Aorta (tissue), 5 donors: ENCODE measurements around the gene FAM163B. TPM values are rescaled to one million over a fixed set of nuclear protein-coding genes. Genes with fewer than 3 reads are reported as not detected.

Source experiments
- ATAC-seq: fragments of 200-7000 bp; cut with Tn5 transposase; one replicate; pipeline ENCODE4 v1.9.1; 2022; ENCODE audit warnings: moderate library complexity; ENCODE audit not compliant: low FRiP score
- DNase-seq, 2 donors: peaks; one replicate each; pipeline ENCODE4 v3.0.0-alpha.2; 2020
- H3K27ac ChIP-seq, 2 donors: one replicate each; pipeline ENCODE4 v1.5.1; 2013; ENCODE audit warnings: low read length in 2 of 2, mild to moderate bottlenecking in 2 of 2, moderate library complexity in 2 of 2, control low read depth in 1 of 2, inconsistent platforms in 1 of 2, low read depth in 1 of 2
- H3K27me3 ChIP-seq, 2 donors: one replicate each; pipeline ENCODE4 v1.6.1; 2013; ENCODE audit warnings: control low read depth in 1 of 2, low read length in 1 of 2, mild to moderate bottlenecking in 1 of 2, moderate library complexity in 1 of 2; ENCODE audit not compliant: insufficient read depth in 2 of 2, control insufficient read depth in 1 of 2
- H3K36me3 ChIP-seq, 2 donors: one replicate each; pipeline ENCODE4 v1.6.1; 2013; ENCODE audit warnings: control low read depth in 1 of 2, low read length in 1 of 2, mild to moderate bottlenecking in 1 of 2; ENCODE audit not compliant: insufficient read depth in 2 of 2, control insufficient read depth in 1 of 2
- H3K4me1 ChIP-seq, 2 donors: one replicate each; pipeline ENCODE4 v1.6.1; 2013; ENCODE audit warnings: low read length in 2 of 2, control low read depth in 1 of 2, mild to moderate bottlenecking in 1 of 2, moderate library complexity in 1 of 2; ENCODE audit not compliant: insufficient read depth in 2 of 2, control insufficient read depth in 1 of 2
- H3K4me3 ChIP-seq, 2 donors: one replicate each; pipeline ENCODE4 v1.5.1; 2013; ENCODE audit warnings: low read length in 2 of 2, control low read depth in 1 of 2, mild to moderate bottlenecking in 1 of 2
- H3K9me3 ChIP-seq: one replicate; pipeline ENCODE4 v1.6.1; 2013; ENCODE audit warnings: mild to moderate bottlenecking, low read length; ENCODE audit not compliant: control insufficient read depth
- WGBS, 2 donors: extraction: QIAGEN DNeasy Blood & Tissue Kit; methylation state at CpG; one replicate each; pipeline ENCODE4 v1.1.7; 2013; 5-methylcytosine and 5-hydroxymethylcytosine counted together
- intact Hi-C, 2 donors: fragments of 100-400 bp; cut with DNase I; formaldehyde crosslinking; loops; one replicate each; pipeline versions ENCODE4 v1.14.2 to v1.15.0; 2022
- long read RNA-seq, 2 donors: library from polyadenylated mRNA; unstranded; transcript quantifications; one replicate each; pipeline ENCODE4 v2.0.0, GENCODE V29; 2020 to 2021
- polyA plus RNA-seq, 2 donors: library from polyadenylated mRNA; stranded (reverse); fragments of 200-250 nt; gene quantifications; one replicate each; pipeline ENCODE4 v1.2.3, GENCODE V29; 2013
- total RNA-seq, 2 donors: library from RNA; stranded (reverse); fragmentation: NEBNext Ultra II Directional; extraction: Animal tissue kit (Norgen Biotek cat#: 25700); gene quantifications; one replicate each; pipeline ENCODE4 v1.2.1, GENCODE V29; 2021
- donor health status: healthy with polysubstance abuse.
- donor health status: Bipolar disorder and iron deficiency.
- donor health status: DM: no; HTN: no; CAD: no.
- donor health status: DM: no; HTN: no; CAD: no.
- donor health status: DM: yes; HTN: yes; CAD: no.

FAM163B gene
- total RNA-seq (not detected), polyA plus RNA-seq (not detected)
- long read RNA-seq, donor 1: 0 reads
- long read RNA-seq, donor 2: 0 reads

GRCh38 chr9:133609311-133610098, at the start of gene FAM163B:
FAM163B (minus strand) TSS chr9:133609389; CDS start chr9:133580223, 29,166 bp downstream.
- H3K36me3 ChIP-seq: no peaks in the 10 kb centered on the region
- H3K27ac ChIP-seq: no peak within 1 kb of the TSS
- no peaks in the 10 kb centered on the region for H3K9me3 ChIP-seq
- WGBS, 2 donors: 8 to 12% methylated on average over 42 to 61 of the region's 61 CpGs
- no peaks in the 10 kb centered on the region for H3K4me1 ChIP-seq
- DNase-seq: peak in 1 of 2 donors; percentile 85
- no peaks in the 10 kb centered on the region for H3K27me3 ChIP-seq
- intact Hi-C loops: no loop called here
- H3K4me3 ChIP-seq: no peak within 1 kb of the TSS
- peak; percentile 70 for ATAC-seq

- no peak for ATAC-seq
- WGBS, 2 donors: 68 to 72% methylated on average over 13 of the region's 13 CpGs
- no peaks in the 10 kb centered on the region for H3K4me1 ChIP-seq
- intact Hi-C loops: no loop called here
- H3K27ac ChIP-seq: no peak overlapping the region
- no peaks in the 10 kb centered on the region for H3K36me3 ChIP-seq
- no peaks in the 10 kb centered on the region for H3K27me3 ChIP-seq
- DNase-seq: no peak
- no peak overlapping the region for H3K4me3 ChIP-seq
- no peaks in the 10 kb centered on the region for H3K9me3 ChIP-seq
Observed at GRCh38 chr9:133657120-133657661, 48.0 kb upstream of the FAM163B start.

DNA sequence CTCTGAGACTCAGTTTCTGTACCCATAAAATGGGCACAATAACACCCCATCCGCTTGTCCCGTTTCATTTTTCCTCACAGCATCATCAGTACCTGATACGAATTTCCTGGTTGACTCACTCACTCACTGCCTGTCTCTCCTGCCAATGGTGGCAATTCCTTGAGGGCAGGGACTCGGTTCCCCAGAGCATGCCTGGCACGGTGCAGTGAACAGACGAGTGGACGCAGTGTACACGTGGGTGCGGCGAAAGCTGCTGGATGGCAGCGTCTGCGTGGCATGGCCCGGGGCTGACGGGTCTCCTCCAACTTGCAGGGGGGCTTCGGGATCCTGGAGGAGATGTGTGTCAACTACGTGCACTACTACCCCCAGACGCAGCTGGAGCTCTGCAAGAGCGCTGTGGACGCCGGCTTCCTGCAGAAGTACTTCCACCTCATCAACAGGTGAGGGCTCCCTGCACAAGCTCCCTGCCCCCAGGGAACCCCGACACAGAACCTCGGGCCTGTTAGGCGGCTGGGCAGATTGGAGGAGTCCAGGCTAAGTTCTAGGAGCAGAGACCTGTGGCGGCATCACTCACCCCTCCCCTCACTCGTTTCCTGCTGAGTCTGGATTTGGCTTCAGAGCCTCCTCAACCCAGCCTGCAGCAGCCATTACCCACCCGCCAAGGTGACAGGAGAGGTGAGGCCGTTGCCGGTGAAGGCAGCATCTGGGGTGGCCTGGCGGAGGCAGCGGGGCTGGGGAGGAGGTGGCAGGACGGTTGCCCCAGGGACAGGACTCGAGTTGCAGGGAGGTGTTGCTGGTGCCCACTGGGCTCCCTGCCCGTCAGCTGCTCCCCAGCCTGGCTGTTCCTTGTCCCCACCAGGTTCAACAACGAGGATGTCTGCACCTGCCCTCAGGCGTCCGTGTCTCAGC, 47.3 kb upstream of the FAM163B start:
- ATAC-seq (no peak), DNase-seq (no peak)
- Histone ChIP-seq H3K4me3 (no peak overlapping the region), H3K27ac (no peak overlapping the region), H3K36me3 (no peaks in the 10 kb centered on the region), H3K4me1 (no peaks in the 10 kb centered on the region), H3K9me3 (no peaks in the 10 kb centered on the region), H3K27me3 (no peaks in the 10 kb centered on the region)
- WGBS, 2 donors: 63 to 65% methylated on average over 36 of the region's 36 CpGs
- intact Hi-C loops: no loop called here

GRCh38 chr9:133655701-133656100, 46.5 kb upstream of the FAM163B start:
- ATAC-seq: no peak
- H3K27me3 ChIP-seq: no peaks in the 10 kb centered on the region
- no peak overlapping the region for H3K4me3 ChIP-seq
- H3K9me3 ChIP-seq: no peaks in the 10 kb centered on the region
- intact Hi-C loops: no loop called here
- no peak overlapping the region for H3K27ac ChIP-seq
- H3K36me3 ChIP-seq: no peaks in the 10 kb centered on the region
- no peaks in the 10 kb centered on the region for H3K4me1 ChIP-seq
- WGBS, 2 donors: 41 to 53% methylated on average over 14 of the region's 14 CpGs
- DNase-seq: no peak

GRCh38 chr9:133654736-133655657, 45.8 kb upstream of the FAM163B start:
- DNase-seq (no peak), ATAC-seq (no peak)
- H3K36me3 ChIP-seq: no peaks in the 10 kb centered on the region
- 58 to 59% methylated on average over 38 of the region's 38 CpGs for WGBS, 2 donors
- no peaks in the 10 kb centered on the region for H3K9me3 ChIP-seq
- no peak overlapping the region for H3K27ac ChIP-seq
- no peaks in the 10 kb centered on the region for H3K27me3 ChIP-seq
- H3K4me3 ChIP-seq: no peak overlapping the region
- intact Hi-C loops: no loop called here
- no peaks in the 10 kb centered on the region for H3K4me1 ChIP-seq

GRCh38 chr9:133653638-133654037, 44.4 kb upstream of the FAM163B start:
- no peaks in the 10 kb centered on the region for H3K27me3 ChIP-seq
- ATAC-seq: no peak
- intact Hi-C loops: no loop called here
- no peaks in the 10 kb centered on the region for H3K4me1 ChIP-seq
- no peak overlapping the region for H3K27ac ChIP-seq
- no peak for DNase-seq
- 72 to 76% methylated on average over 9 of the region's 9 CpGs for WGBS, 2 donors
- no peaks in the 10 kb centered on the region for H3K36me3 ChIP-seq
- no peaks in the 10 kb centered on the region for H3K9me3 ChIP-seq
- H3K4me3 ChIP-seq: no peak overlapping the region

- H3K4me1 ChIP-seq: no peaks in the 10 kb centered on the region
- no peak for DNase-seq
- no peaks in the 10 kb centered on the region for H3K27me3 ChIP-seq
- H3K4me3 ChIP-seq: no peak overlapping the region
- no peaks in the 10 kb centered on the region for H3K36me3 ChIP-seq
- H3K9me3 ChIP-seq: no peaks in the 10 kb centered on the region
- intact Hi-C loops: no loop called here
- no peak for ATAC-seq
- 84 to 87% methylated on average over 12 of the region's 12 CpGs for WGBS, 2 donors
- no peak overlapping the region for H3K27ac ChIP-seq
Observed at GRCh38 chr9:133650026-133650425, 40.8 kb upstream of the FAM163B start.

GRCh38 chr9:133649194-133649593, 40.0 kb upstream of the FAM163B start:
- Histone ChIP-seq H3K27me3 (no peaks in the 10 kb centered on the region), H3K36me3 (no peaks in the 10 kb centered on the region), H3K27ac (no peak overlapping the region), H3K9me3 (no peaks in the 10 kb centered on the region), H3K4me1 (no peaks in the 10 kb centered on the region), H3K4me3 (no peak overlapping the region)
- ATAC-seq (no peak), DNase-seq (no peak)
- intact Hi-C loops: no loop called here
- 70 to 75% methylated on average over 7 of the region's 7 CpGs for WGBS, 2 donors
